Measurements from ENCODE around the gene MGAT5. TPM values are rescaled to one million over a fixed set of nuclear protein-coding genes. Genes with fewer than 3 reads are reported as not detected.
A peak's percentile ranks its signal among the peaks of the same experiment; 100 is the strongest.

MGAT5 gene
- total and polyA plus RNA-seq, 4 experiments from 2014 or later = 4.4 to 81.3 (median 48.0) TPM

DNA sequence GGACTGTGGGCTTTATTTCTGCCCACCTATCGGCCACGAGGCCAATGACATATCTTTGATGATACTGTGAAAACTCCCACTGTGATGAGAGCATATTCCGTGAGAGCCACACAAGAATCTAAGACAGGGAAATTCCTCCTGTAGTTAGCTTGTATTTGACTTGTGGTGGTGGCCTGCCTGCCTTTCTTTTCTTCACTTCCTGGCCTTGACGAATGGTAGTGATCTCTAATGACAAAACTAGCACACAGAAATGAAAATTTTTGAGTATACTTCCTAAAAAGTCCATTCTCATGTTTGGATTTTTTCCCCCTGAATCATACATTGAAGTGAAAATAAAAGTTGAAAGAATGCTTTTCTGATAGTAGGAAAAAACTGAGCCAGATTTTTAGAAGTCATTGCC, 94.4 kb downstream of the MGAT5 start:
- no peak overlapping the region for H3K4me3 ChIP-seq (ENCODE audit: low read length in 2 of 2)
- Mint-ChIP-seq H3K27ac (peak overlapping the region in 3 of 7 donors; percentile 30 to 54 (median 48)), H3K36me3 (peaks cover 68 to 71% of the 10 kb centered on the region in 2 donors), H3K27me3 (no peaks in the 10 kb centered on the region), H3K4me1 (peaks cover 0 to 23% (median 12%) of the 10 kb centered on the region in 4 donors), H3K4me3 (peak overlapping the region in 1 of 8 donors; percentile 28), H3K9me3 (no peaks in the 10 kb centered on the region)
- ChIA-PET POLR2A (ENCODE audit: partially characterized antibody) (interaction anchor here (0.8 kb wide), 1 partner anchor 66 kb away, joined by 3 read pairs; no protein-coding TSS in a partner anchor), CTCF (ENCODE audit: partially characterized antibody) (interaction anchor here (1.0 to 1.9 kb wide), 4 partner anchors 12 to 102 kb away, joined by 3 to 7 read pairs (median 5); no protein-coding TSS in a partner anchor)
- no peaks in the 10 kb centered on the region for H3K27me3 ChIP-seq (ENCODE audit: insufficient read depth, low read length)
- no peak overlapping the region for H3K27ac ChIP-seq (ENCODE audit: low read depth, low read length)
- intact Hi-C loops (cut with micrococcal nuclease) = no loop called here
- no peak for DNase-seq
- no peaks in the 10 kb centered on the region for H3K4me1 ChIP-seq (ENCODE audit: insufficient read depth, low read length)
- no peaks in the 10 kb centered on the region for H3K9me3 ChIP-seq (ENCODE audit: control insufficient read depth in 1 of 2, low read length in 2 of 2)
- H3K36me3 ChIP-seq (ENCODE audit: insufficient read depth, low read length) = peaks cover 7% of the 10 kb centered on the region

DNA sequence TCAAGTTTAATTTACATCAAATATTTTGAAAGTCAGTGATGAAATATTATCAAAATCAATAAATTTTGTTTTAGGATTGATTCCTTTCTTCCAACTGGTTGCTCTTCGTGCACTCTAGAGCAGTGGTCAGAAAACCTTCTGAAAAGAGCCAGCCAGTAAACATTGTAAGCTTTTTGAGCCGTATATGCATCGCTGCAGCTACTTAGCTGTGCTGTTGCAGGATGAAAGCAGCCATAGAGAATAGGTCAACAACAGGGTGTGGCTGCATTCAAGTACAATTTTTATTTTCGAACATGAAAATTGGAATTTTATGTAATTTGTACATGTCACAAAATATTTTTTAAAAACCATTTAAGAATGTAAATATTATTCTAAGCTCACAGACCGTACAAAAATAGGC, 94.9 kb downstream of the MGAT5 start:
- Mint-ChIP-seq H3K36me3 (peaks cover 67 to 69% of the 10 kb centered on the region in 2 donors), H3K27ac (peak overlapping the region in 1 of 7 donors; percentile 54), H3K27me3 (no peaks in the 10 kb centered on the region), H3K9me3 (no peaks in the 10 kb centered on the region), H3K4me3 (no peak overlapping the region), H3K4me1 (peaks cover 0 to 21% (median 12%) of the 10 kb centered on the region in 4 donors)
- no peak overlapping the region for H3K27ac ChIP-seq (ENCODE audit: low read depth, low read length)
- intact Hi-C loops (cut with micrococcal nuclease) = no loop called here
- H3K36me3 ChIP-seq (ENCODE audit: insufficient read depth, low read length) = peaks cover 7% of the 10 kb centered on the region
- no peaks in the 10 kb centered on the region for H3K4me1 ChIP-seq (ENCODE audit: insufficient read depth, low read length)
- H3K27me3 ChIP-seq (ENCODE audit: insufficient read depth, low read length) = no peaks in the 10 kb centered on the region
- ChIA-PET CTCF (ENCODE audit: partially characterized antibody) (interaction anchor here (0.9 to 2.1 kb wide), 4 partner anchors 15 to 129 kb away, joined by 3 to 9 read pairs (median 5); no protein-coding TSS in a partner anchor), POLR2A (ENCODE audit: partially characterized antibody) (interaction anchor here (0.6 to 0.8 kb wide), 2 partner anchors 65 to 67 kb away, joined by 3 read pairs; no protein-coding TSS in a partner anchor)
- DNase-seq = no peak
- H3K4me3 ChIP-seq (ENCODE audit: low read length in 2 of 2) = no peak overlapping the region
- no peaks in the 10 kb centered on the region for H3K9me3 ChIP-seq (ENCODE audit: control insufficient read depth in 1 of 2, low read length in 2 of 2)

DNA sequence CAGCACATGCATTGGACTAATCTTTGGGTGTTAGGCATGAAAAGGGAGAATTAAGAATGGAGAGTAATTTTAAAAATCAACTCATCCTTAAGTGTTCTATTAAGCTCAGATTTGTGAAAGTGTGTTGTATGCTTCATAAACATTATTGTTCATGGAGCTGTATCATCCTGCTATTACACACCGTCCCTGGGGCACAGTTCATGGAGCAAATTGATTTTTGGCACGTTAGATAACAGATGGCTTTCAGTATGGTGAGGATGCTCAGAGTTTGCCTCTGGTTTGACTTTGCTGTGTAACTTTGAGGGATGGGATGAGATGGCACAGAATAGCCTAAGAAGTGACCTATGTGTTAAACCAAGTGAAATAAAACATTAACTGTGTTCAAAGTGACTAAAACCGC, 97.1 kb downstream of the MGAT5 start:
- Histone ChIP-seq H3K27ac (ENCODE audit: low read depth, low read length) (no peak overlapping the region), H3K4me3 (ENCODE audit: low read length in 2 of 2) (no peak overlapping the region), H3K27me3 (ENCODE audit: insufficient read depth, low read length) (no peaks in the 10 kb centered on the region), H3K9me3 (ENCODE audit: control insufficient read depth in 1 of 2, low read length in 2 of 2) (no peaks in the 10 kb centered on the region), H3K36me3 (ENCODE audit: insufficient read depth, low read length) (peaks cover 6% of the 10 kb centered on the region), H3K4me1 (ENCODE audit: insufficient read depth, low read length) (no peaks in the 10 kb centered on the region)
- POLR2A ChIA-PET (ENCODE audit: partially characterized antibody) = no interaction called here
- DNase-seq = no peak
- no peaks in the 10 kb centered on the region for H3K9me3 Mint-ChIP-seq
- CTCF ChIA-PET (ENCODE audit: partially characterized antibody) = interaction anchor here (2.1 kb wide), 1 partner anchor 105 kb away, joined by 9 read pairs; no protein-coding TSS in a partner anchor
- peak overlapping the region in 2 of 7 donors; percentile 34 to 55 for H3K27ac Mint-ChIP-seq
- no peak overlapping the region for H3K4me3 Mint-ChIP-seq
- no peaks in the 10 kb centered on the region for H3K27me3 Mint-ChIP-seq
- intact Hi-C loops (cut with micrococcal nuclease) = loop anchor here (5.0 kb wide), 1 partner anchor 234 kb away; no protein-coding TSS in a partner anchor
- peaks cover 0 to 17% (median 11%) of the 10 kb centered on the region in 4 donors for H3K4me1 Mint-ChIP-seq
- peaks cover 66 to 68% of the 10 kb centered on the region in 2 donors for H3K36me3 Mint-ChIP-seq

DNA sequence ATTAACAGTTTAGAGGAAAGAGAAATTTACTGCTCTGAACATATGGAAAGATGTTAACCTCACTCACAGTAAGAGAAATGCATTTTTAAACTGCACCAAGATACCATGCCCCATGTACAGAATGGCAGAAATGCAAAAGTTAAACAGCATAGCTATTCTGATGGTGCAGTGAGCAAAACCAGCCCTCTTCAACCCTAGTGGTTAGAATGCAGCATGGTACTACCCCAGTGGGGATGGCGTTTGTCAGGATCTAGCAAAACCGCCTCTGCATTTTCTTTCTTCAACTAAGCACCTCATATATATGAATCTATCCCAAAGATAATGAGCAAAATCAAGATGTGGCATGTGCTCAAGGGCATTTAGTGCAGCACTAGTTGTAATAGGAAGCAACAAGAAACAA, 98.0 kb downstream of the MGAT5 start:
- Mint-ChIP-seq H3K36me3 (peaks cover 67 to 71% of the 10 kb centered on the region in 2 donors), H3K27me3 (no peaks in the 10 kb centered on the region), H3K9me3 (no peaks in the 10 kb centered on the region), H3K27ac (peak overlapping the region in 1 of 7 donors; percentile 29), H3K4me1 (peaks cover 0 to 17% (median 10%) of the 10 kb centered on the region in 4 donors), H3K4me3 (no peak overlapping the region)
- Histone ChIP-seq H3K27ac (ENCODE audit: low read depth, low read length) (no peak overlapping the region), H3K36me3 (ENCODE audit: insufficient read depth, low read length) (peaks cover 6% of the 10 kb centered on the region), H3K27me3 (ENCODE audit: insufficient read depth, low read length) (no peaks in the 10 kb centered on the region), H3K4me3 (ENCODE audit: low read length in 2 of 2) (no peak overlapping the region), H3K4me1 (ENCODE audit: insufficient read depth, low read length) (no peaks in the 10 kb centered on the region), H3K9me3 (ENCODE audit: control insufficient read depth in 1 of 2, low read length in 2 of 2) (no peaks in the 10 kb centered on the region)
- intact Hi-C loops (cut with micrococcal nuclease) = loop anchor here (5.0 kb wide), 1 partner anchor 235 kb away; no protein-coding TSS in a partner anchor
- POLR2A ChIA-PET (ENCODE audit: partially characterized antibody) = no interaction called here
- no peak for DNase-seq
- CTCF ChIA-PET (ENCODE audit: partially characterized antibody) = no interaction called here

DNA sequence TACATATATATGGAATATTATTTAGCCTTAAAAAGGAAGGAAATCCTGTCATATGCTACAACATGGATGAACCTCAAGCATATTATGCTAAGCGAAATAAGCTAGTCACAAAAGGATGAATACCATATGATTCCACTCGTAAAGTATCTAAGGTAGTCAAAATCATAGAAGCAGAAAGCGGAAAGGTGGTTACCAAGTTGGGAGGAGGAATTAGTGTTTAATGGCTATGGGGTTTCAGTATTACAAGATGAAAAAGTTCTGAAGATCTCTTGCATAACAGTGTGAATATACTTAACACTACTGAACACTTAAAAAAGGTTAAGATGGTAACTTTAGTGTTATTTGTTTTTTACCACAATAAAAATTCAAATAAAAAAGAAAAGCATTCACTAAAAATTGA, 99.0 kb downstream of the MGAT5 start:
- H3K4me1 Mint-ChIP-seq = peaks cover 0 to 15% (median 9%) of the 10 kb centered on the region in 4 donors
- Histone ChIP-seq H3K4me1 (ENCODE audit: insufficient read depth, low read length) (no peaks in the 10 kb centered on the region), H3K4me3 (ENCODE audit: low read length in 2 of 2) (no peak overlapping the region), H3K27ac (ENCODE audit: low read depth, low read length) (no peak overlapping the region), H3K27me3 (ENCODE audit: insufficient read depth, low read length) (no peaks in the 10 kb centered on the region), H3K9me3 (ENCODE audit: control insufficient read depth in 1 of 2, low read length in 2 of 2) (no peaks in the 10 kb centered on the region), H3K36me3 (ENCODE audit: insufficient read depth, low read length) (peaks cover 6% of the 10 kb centered on the region)
- intact Hi-C loops (cut with micrococcal nuclease) = loop anchor here (5.0 kb wide), 1 partner anchor 236 kb away; no protein-coding TSS in a partner anchor
- no peak for DNase-seq
- H3K36me3 Mint-ChIP-seq = peaks cover 67 to 73% of the 10 kb centered on the region in 2 donors
- no peak overlapping the region for H3K4me3 Mint-ChIP-seq
- H3K27ac Mint-ChIP-seq = peak overlapping the region in 2 of 7 donors; percentile 53 to 65
- ChIA-PET CTCF (ENCODE audit: partially characterized antibody) (no interaction called here), POLR2A (ENCODE audit: partially characterized antibody) (no interaction called here)
- no peaks in the 10 kb centered on the region for H3K9me3 Mint-ChIP-seq
- H3K27me3 Mint-ChIP-seq = no peaks in the 10 kb centered on the region

DNA sequence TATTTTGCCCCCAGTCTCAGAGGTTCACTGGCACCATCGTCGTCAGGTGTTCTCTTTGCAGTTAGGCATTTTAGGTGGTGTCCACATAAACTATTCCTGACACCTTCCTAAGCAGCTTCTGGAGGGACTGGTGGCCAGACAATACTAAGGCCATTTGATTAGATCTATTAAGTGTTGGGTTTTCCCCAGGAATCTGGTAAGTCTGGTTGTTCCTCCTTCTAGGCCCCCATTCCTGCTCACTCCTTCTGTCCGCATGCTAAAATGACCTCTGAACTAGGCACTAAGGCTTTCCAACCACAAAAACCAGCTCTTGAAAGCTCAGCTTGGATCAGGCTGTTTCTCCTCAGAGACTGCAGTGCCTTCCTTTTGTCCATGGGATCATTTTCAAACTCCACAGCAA, 100.7 kb downstream of the MGAT5 start:
- ChIA-PET POLR2A (ENCODE audit: partially characterized antibody) (no interaction called here), CTCF (ENCODE audit: partially characterized antibody) (no interaction called here)
- intact Hi-C loops (cut with micrococcal nuclease) = loop anchor here (5.0 kb wide), 1 partner anchor 237 kb away; no protein-coding TSS in a partner anchor

DNA sequence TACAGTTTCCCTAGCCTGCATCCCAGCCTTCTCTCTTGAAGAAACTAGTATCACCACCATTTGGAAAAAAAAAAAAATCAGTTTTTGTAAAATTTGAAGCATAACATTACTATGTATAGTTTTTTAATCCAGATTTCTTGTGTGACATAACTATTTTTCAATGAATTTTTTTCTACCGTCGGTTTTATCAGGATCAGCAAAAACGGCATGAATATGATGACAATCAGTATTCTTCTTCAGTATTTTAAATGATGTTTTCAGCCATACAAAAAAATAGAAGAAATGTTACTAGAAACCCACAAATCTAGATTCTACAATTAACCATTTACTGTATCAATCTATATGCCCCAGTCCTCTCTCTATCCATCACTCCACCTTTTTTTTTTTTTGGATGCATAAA, 103.9 kb downstream of the MGAT5 start:
- ChIA-PET CTCF (ENCODE audit: partially characterized antibody) (no interaction called here), POLR2A (ENCODE audit: partially characterized antibody) (no interaction called here)
- peaks cover 18% of the 10 kb centered on the region for H3K36me3 ChIP-seq (ENCODE audit: insufficient read depth, low read length)
- Mint-ChIP-seq H3K27me3 (no peaks in the 10 kb centered on the region), H3K9me3 (no peaks in the 10 kb centered on the region), H3K4me3 (no peak overlapping the region), H3K4me1 (peaks cover 0 to 8% (median 2%) of the 10 kb centered on the region in 4 donors), H3K36me3 (peaks cover 60 to 71% of the 10 kb centered on the region in 2 donors), H3K27ac (no peak overlapping the region)
- no peak for DNase-seq
- H3K27me3 ChIP-seq (ENCODE audit: insufficient read depth, low read length) = no peaks in the 10 kb centered on the region
- H3K9me3 ChIP-seq (ENCODE audit: control insufficient read depth in 1 of 2, low read length in 2 of 2) = no peaks in the 10 kb centered on the region
- no peak overlapping the region for H3K4me3 ChIP-seq (ENCODE audit: low read length in 2 of 2)
- no peaks in the 10 kb centered on the region for H3K4me1 ChIP-seq (ENCODE audit: insufficient read depth, low read length)
- H3K27ac ChIP-seq (ENCODE audit: low read depth, low read length) = no peak overlapping the region
- intact Hi-C loops (cut with micrococcal nuclease) = no loop called here

More for the DNA sequence above, 100.7 kb downstream of the MGAT5 start:
- Histone ChIP-seq H3K36me3 (ENCODE audit: insufficient read depth, low read length) (peaks cover 10% of the 10 kb centered on the region), H3K9me3 (ENCODE audit: control insufficient read depth in 1 of 2, low read length in 2 of 2) (no peaks in the 10 kb centered on the region), H3K27me3 (ENCODE audit: insufficient read depth, low read length) (no peaks in the 10 kb centered on the region), H3K4me1 (ENCODE audit: insufficient read depth, low read length) (no peaks in the 10 kb centered on the region), H3K4me3 (ENCODE audit: low read length in 2 of 2) (no peak overlapping the region), H3K27ac (ENCODE audit: low read depth, low read length) (no peak overlapping the region)
- H3K4me3 Mint-ChIP-seq = peak overlapping the region in 1 of 8 donors; percentile 17
- H3K36me3 Mint-ChIP-seq = peaks cover 69 to 73% of the 10 kb centered on the region in 2 donors
- DNase-seq = no peak
- no peaks in the 10 kb centered on the region for H3K27me3 Mint-ChIP-seq
- H3K27ac Mint-ChIP-seq = peak overlapping the region in 3 of 7 donors; percentile 13 to 72 (median 67)
- peaks cover 0 to 6% (median 5%) of the 10 kb centered on the region in 4 donors for H3K4me1 Mint-ChIP-seq
- no peaks in the 10 kb centered on the region for H3K9me3 Mint-ChIP-seq
